ENCODE measurements around the gene ADAMTSL3.

DNA sequence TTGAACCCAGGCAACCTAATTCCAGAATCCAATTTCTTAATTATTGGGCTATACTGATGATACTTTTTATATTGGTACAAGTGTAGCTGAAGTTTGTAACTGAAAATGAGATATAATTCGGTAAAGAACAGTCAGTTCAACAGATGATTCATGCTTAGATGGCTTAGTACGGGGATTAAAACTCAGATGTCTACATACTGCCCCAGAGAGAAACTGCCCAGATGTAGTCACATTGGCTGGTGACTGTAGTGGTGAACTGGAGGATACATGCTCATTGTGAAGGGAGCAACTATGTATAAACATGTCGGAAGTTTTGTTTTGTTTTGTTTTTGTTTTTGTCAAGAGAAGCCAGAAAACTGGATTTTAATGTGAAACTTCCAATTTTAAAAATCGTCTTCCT is 179.6 kb downstream of the ADAMTSL3 start:
- TF ChIP-seq ZNF274 (IDR thresholded peaks at IDR 0.05; ENCODE audit: low read depth, low read length), result no peak
- no peak for TF ChIP-seq YY1 (IDR thresholded peaks at IDR 0.05; ENCODE audit: insufficient read depth, insufficient read length)
- TF ChIP-seq SUZ12 (IDR thresholded peaks at IDR 0.05; ENCODE audit: extremely low read depth, insufficient read depth, insufficient read length), result no peak
